GM21529 (cell line): ENCODE results near the gene RASAL2.
"Not testable (repeated sequence)": the region's sequence is repeated elsewhere in the genome, so short reads cannot be mapped to it uniquely, and the experiment has no call there.

Experiments used
- ATAC-seq: cut with Tn5 transposase; IDR thresholded peaks from one replicate; pipeline ENCODE4 v1.9.1; 2021; ENCODE audit not compliant: unreplicated experiment

The RASAL2 gene

GRCh38 chr1:178371235-178371634 lies 277.3 kb downstream of the RASAL2 start:
- no peak for ATAC-seq

- no peak for ATAC-seq
Observed at GRCh38 chr1:178371933-178372388, 278.1 kb downstream of the RASAL2 start.

- ATAC-seq, result no peak
Observed at GRCh38 chr1:178374016-178374415, 280.1 kb downstream of the RASAL2 start.

- no peak for ATAC-seq
Observed at GRCh38 chr1:178376008-178376407, 282.1 kb downstream of the RASAL2 start.

- ATAC-seq, result no peak
Observed at GRCh38 chr1:178379807-178380206, 285.9 kb downstream of the RASAL2 start.

- ATAC-seq, result no peak
Observed at GRCh38 chr1:178382372-178382771, 288.5 kb downstream of the RASAL2 start.

- no peak for ATAC-seq
Observed at GRCh38 chr1:178385662-178386061, 291.8 kb downstream of the RASAL2 start.

- no peak for ATAC-seq
Observed at GRCh38 chr1:178388418-178389145, 294.7 kb downstream of the RASAL2 start.

- ATAC-seq, result no peak
Observed at GRCh38 chr1:178389441-178389840, 295.5 kb downstream of the RASAL2 start.

GRCh38 chr1:178390280-178390679 lies 296.4 kb downstream of the RASAL2 start:
- ATAC-seq, result not testable (repeated sequence)

- ATAC-seq, result no peak
Observed at GRCh38 chr1:178393370-178393769, 299.5 kb downstream of the RASAL2 start.

- ATAC-seq, result no peak
Observed at GRCh38 chr1:178396789-178397188, 302.9 kb downstream of the RASAL2 start.

GRCh38 chr1:178397678-178398077 lies 303.8 kb downstream of the RASAL2 start:
- ATAC-seq, result no peak

GRCh38 chr1:178399177-178399728 lies 305.3 kb downstream of the RASAL2 start:
- no peak for ATAC-seq

GRCh38 chr1:178405137-178405536 lies 311.2 kb downstream of the RASAL2 start:
- no peak for ATAC-seq

GRCh38 chr1:178407215-178407614 lies 313.3 kb downstream of the RASAL2 start:
- no peak for ATAC-seq

GRCh38 chr1:178407655-178408054 lies 313.8 kb downstream of the RASAL2 start:
- ATAC-seq, result no peak

- ATAC-seq, result no peak
Observed at GRCh38 chr1:178408871-178409270, 315.0 kb downstream of the RASAL2 start.

- no peak for ATAC-seq
Observed at GRCh38 chr1:178409541-178409940, 315.6 kb downstream of the RASAL2 start.

- peak; percentile 66 for ATAC-seq
Observed at GRCh38 chr1:178411756-178412399, 318.0 kb downstream of the RASAL2 start.

- ATAC-seq, result peak; percentile 83
Observed at GRCh38 chr1:178412400-178412770, 318.5 kb downstream of the RASAL2 start.

- ATAC-seq, result no peak
Observed at GRCh38 chr1:178417858-178418257, 324.0 kb downstream of the RASAL2 start.
